ENCODE results near the gene CASTOR1. TPM values are rescaled to one million over a fixed set of nuclear protein-coding genes. Genes with fewer than 3 reads are reported as not detected.

Gene CASTOR1
- total RNA-seq, 1 donor from 2014 or later, result 17.2 TPM

GRCh38 chr22:30251711-30252110, 37.6 kb downstream of the CASTOR1 start:
- TF ChIP-seq CTCF (IDR thresholded peaks at IDR 0.05; ENCODE audit: unreplicated experiment), result no peak
- Mint-ChIP-seq H3K4me3 (ENCODE audit: unreplicated experiment) (no peak overlapping the region), H3K27ac (ENCODE audit: unreplicated experiment) (no peak overlapping the region), H3K4me1 (ENCODE audit: unreplicated experiment) (peaks cover 11% of the 10 kb centered on the region), H3K36me3 (ENCODE audit: low read depth, unreplicated experiment) (no peaks in the 10 kb centered on the region), H3K9me3 (ENCODE audit: unreplicated experiment) (no peaks in the 10 kb centered on the region), H3K27me3 (ENCODE audit: unreplicated experiment) (peaks cover 12% of the 10 kb centered on the region)
- DNase-seq (ENCODE audit: low spot score), result no peak

GRCh38 chr22:30250661-30251267, 38.5 kb downstream of the CASTOR1 start:
- H3K9me3 Mint-ChIP-seq (ENCODE audit: unreplicated experiment), result no peaks in the 10 kb centered on the region
- no peak overlapping the region for H3K4me3 Mint-ChIP-seq (ENCODE audit: unreplicated experiment)
- no peaks in the 10 kb centered on the region for H3K36me3 Mint-ChIP-seq (ENCODE audit: low read depth, unreplicated experiment)
- H3K4me1 Mint-ChIP-seq (ENCODE audit: unreplicated experiment), result peaks cover 11% of the 10 kb centered on the region
- no peak for DNase-seq (ENCODE audit: low spot score)
- H3K27ac Mint-ChIP-seq (ENCODE audit: unreplicated experiment), result no peak overlapping the region
- H3K27me3 Mint-ChIP-seq (ENCODE audit: unreplicated experiment), result peaks cover 12% of the 10 kb centered on the region
- no peak for TF ChIP-seq CTCF (IDR thresholded peaks at IDR 0.05; ENCODE audit: unreplicated experiment)

GRCh38 chr22:30250039-30250565, 39.2 kb downstream of the CASTOR1 start:
- TF ChIP-seq CTCF (IDR thresholded peaks at IDR 0.05; ENCODE audit: unreplicated experiment), result no peak
- no peaks in the 10 kb centered on the region for H3K36me3 Mint-ChIP-seq (ENCODE audit: low read depth, unreplicated experiment)
- H3K9me3 Mint-ChIP-seq (ENCODE audit: unreplicated experiment), result no peaks in the 10 kb centered on the region
- H3K27ac Mint-ChIP-seq (ENCODE audit: unreplicated experiment), result no peak overlapping the region
- DNase-seq (ENCODE audit: low spot score), result no peak
- H3K4me1 Mint-ChIP-seq (ENCODE audit: unreplicated experiment), result peaks cover 11% of the 10 kb centered on the region
- peaks cover 15% of the 10 kb centered on the region for H3K27me3 Mint-ChIP-seq (ENCODE audit: unreplicated experiment)
- H3K4me3 Mint-ChIP-seq (ENCODE audit: unreplicated experiment), result no peak overlapping the region

- no peak for DNase-seq (ENCODE audit: low spot score)
- Mint-ChIP-seq H3K4me3 (ENCODE audit: unreplicated experiment) (no peak overlapping the region), H3K9me3 (ENCODE audit: unreplicated experiment) (no peaks in the 10 kb centered on the region), H3K27me3 (ENCODE audit: unreplicated experiment) (peaks cover 15% of the 10 kb centered on the region), H3K27ac (ENCODE audit: unreplicated experiment) (no peak overlapping the region), H3K36me3 (ENCODE audit: low read depth, unreplicated experiment) (no peaks in the 10 kb centered on the region), H3K4me1 (ENCODE audit: unreplicated experiment) (peaks cover 11% of the 10 kb centered on the region)
- no peak for TF ChIP-seq CTCF (IDR thresholded peaks at IDR 0.05; ENCODE audit: unreplicated experiment)
These were observed 40.0 kb downstream of the CASTOR1 start for GRCh38 chr22:30249049-30250038.
